Upper lobe of left lung (tissue), 4 donors: Measurements from ENCODE around the gene ODAD4.
"Not testable (repeated sequence)": the region's sequence is repeated elsewhere in the genome, so short reads cannot be mapped to it uniquely, and the experiment has no call there.

Experiments
- POLR2A ChIP-seq, 4 donors: fragments of 450-650 bp; IDR thresholded peaks; one replicate each; pipeline ENCODE4 v1.5.1; 2016 to 2017; ENCODE audit warnings: antibody characterized with exemption in 4 of 4, mild to moderate bottlenecking in 2 of 4
- POLR2AphosphoS5 ChIP-seq, 2 donors: sonication (generic); formaldehyde crosslinking; IDR thresholded peaks; one replicate each; pipeline ENCODE4 v1.5.1; 2017; ENCODE audit warnings: antibody characterized with exemption in 2 of 2

DNA sequence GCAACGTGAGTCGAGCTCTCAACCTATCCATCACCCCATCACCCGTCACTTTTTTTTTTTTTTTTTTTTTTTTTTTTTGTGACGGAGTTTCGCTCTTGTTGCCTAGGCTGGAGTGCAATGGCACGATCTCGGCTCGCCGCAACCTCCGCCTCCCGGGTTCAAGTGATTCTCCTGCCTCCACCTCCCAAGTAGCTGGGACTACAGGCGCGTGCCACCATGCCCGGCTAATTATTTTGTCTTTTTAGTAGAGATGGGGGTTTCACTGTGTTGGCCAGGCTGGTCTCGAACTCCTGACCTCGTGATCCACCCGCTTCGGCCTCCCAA lies 378 bp downstream of the ODAD4 start:
- TF ChIP-seq POLR2AphosphoS5, POLR2A (IDR thresholded peaks at IDR 0.05): not testable (repeated sequence)
